Thoracic aorta (tissue), 2 donors: ENCODE results near the gene CXXC4. TPM values are rescaled to one million over a fixed set of nuclear protein-coding genes. Genes with fewer than 3 reads are reported as not detected.
A peak's percentile ranks its signal among the peaks of the same experiment; 100 is the strongest.

Experiments
- ATAC-seq: fragments of 150-250 bp; one replicate; pipeline ENCODE4 v1.8.0; 2017; ENCODE audit warnings: low read depth; ENCODE audit not compliant: insufficient number of reproducible peaks, low FRiP score
- DNase-seq: peaks from one replicate; pipeline ENCODE4 v3.0.0-alpha.2; 2020; ENCODE audit warnings: low spot score
- H3K27ac ChIP-seq, 2 donors: fragments of 200-600 bp; sonication (generic); 1 replicate in 1 of 2; 2 replicates in 1 of 2; pipeline ENCODE4 v1.5.1; 2016; ENCODE audit warnings: mild to moderate bottlenecking in 2 of 2, moderate library complexity in 2 of 2
- H3K27me3 ChIP-seq: fragments of 200-600 bp; sonication (generic); replicated peaks from 2 replicates; pipeline ENCODE4 v1.6.0; 2016; ENCODE audit warnings: mild to moderate bottlenecking; ENCODE audit not compliant: insufficient read depth
- H3K36me3 ChIP-seq: fragments of 200-600 bp; sonication (generic); one replicate; pipeline ENCODE4 v1.5.1; 2016
- H3K4me1 ChIP-seq, 2 donors: fragments of 200-600 bp; sonication (generic); 1 replicate in 1 of 2; 2 replicates in 1 of 2; pipeline versions ENCODE4 v1.5.1 to v1.6.0; 2016; ENCODE audit warnings: low read depth in 2 of 2, mild to moderate bottlenecking in 1 of 2; ENCODE audit not compliant: control insufficient read depth in 1 of 2
- H3K4me3 ChIP-seq: fragments of 200-600 bp; sonication (generic); 2 replicates; pipeline ENCODE4 v1.5.1; 2016; ENCODE audit warnings: mild to moderate bottlenecking
- H3K9me3 ChIP-seq: fragments of 200-600 bp; sonication (generic); 2 replicates; pipeline ENCODE4 v1.5.1; 2016
- total RNA-seq, 2 donors: library from RNA; depleted of rRNA; stranded (reverse); fragments of >200 nt; gene quantifications; one replicate each; pipeline versions ENCODE4 v1.1.0 to v1.2.3, GENCODE V29; 2016
- TF ChIP-seq, protein P1 (sequence below): fragments of 200-600 bp; sonication (generic); IDR thresholded peaks from one replicate; pipeline ENCODE4 v1.5.1; 2019; ENCODE audit warnings: antibody characterized with exemption

CXXC4 gene
- total RNA-seq, 2 donors from 2014 or later = 1.2 to 2.5 TPM

DNA sequence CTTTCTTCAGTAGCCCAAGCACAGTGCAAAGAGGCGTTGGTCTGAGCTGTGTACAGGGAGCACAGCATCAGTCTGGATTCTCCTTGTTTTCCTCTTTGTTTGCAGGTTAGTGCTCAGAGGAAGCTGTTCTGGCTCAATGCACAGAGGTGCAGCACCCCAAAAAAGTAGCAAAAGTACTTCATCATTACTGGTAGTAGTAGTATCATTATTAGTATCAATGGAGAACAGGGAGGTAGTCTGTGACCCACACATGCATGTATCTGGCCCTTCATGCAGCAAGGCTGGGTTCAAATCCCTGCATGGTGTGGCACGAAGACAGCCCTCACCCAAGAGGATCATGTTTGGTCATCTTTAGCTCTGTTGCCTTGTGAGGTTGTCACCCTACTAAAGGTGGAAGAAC lies 68.7 kb downstream of the CXXC4 start:
- TF ChIP-seq, protein P1, sequence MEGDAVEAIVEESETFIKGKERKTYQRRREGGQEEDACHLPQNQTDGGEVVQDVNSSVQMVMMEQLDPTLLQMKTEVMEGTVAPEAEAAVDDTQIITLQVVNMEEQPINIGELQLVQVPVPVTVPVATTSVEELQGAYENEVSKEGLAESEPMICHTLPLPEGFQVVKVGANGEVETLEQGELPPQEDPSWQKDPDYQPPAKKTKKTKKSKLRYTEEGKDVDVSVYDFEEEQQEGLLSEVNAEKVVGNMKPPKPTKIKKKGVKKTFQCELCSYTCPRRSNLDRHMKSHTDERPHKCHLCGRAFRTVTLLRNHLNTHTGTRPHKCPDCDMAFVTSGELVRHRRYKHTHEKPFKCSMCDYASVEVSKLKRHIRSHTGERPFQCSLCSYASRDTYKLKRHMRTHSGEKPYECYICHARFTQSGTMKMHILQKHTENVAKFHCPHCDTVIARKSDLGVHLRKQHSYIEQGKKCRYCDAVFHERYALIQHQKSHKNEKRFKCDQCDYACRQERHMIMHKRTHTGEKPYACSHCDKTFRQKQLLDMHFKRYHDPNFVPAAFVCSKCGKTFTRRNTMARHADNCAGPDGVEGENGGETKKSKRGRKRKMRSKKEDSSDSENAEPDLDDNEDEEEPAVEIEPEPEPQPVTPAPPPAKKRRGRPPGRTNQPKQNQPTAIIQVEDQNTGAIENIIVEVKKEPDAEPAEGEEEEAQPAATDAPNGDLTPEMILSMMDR = no peak
- Histone ChIP-seq H3K27ac (no peak overlapping the region), H3K4me3 (no peak overlapping the region), H3K9me3 (no peaks in the 10 kb centered on the region), H3K4me1 (no peaks in the 10 kb centered on the region), H3K27me3 (no peaks in the 10 kb centered on the region), H3K36me3 (no peaks in the 10 kb centered on the region)
- DNase-seq (no peak), ATAC-seq (no peak)

DNA sequence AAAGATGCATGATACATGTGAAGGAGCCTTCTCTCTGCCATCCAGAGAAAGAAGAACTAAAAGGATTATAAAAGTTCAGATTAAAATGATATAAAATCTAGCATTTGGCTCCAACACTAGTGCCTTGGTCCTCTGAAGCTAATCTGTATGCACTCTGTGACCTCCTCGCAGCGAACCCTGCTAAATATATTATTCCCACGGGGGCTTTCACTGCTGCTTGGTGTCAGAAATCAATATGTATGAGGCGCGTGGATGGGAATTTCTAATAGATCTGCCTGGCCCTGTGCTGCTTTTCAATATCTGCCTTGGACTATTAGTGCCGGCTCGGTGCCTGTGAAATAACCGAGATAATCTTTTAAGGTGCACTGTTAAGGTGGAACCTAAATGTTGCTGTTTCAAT lies 69.7 kb downstream of the CXXC4 start:
- no peak overlapping the region for H3K27ac ChIP-seq
- peak overlapping the region; percentile 64 for H3K4me3 ChIP-seq
- DNase-seq (no peak), ATAC-seq (no peak)
- no peaks in the 10 kb centered on the region for H3K9me3 ChIP-seq
- H3K4me1 ChIP-seq = no peaks in the 10 kb centered on the region
- H3K36me3 ChIP-seq = no peaks in the 10 kb centered on the region
- TF ChIP-seq, protein P1 = no peak
- no peaks in the 10 kb centered on the region for H3K27me3 ChIP-seq

DNA sequence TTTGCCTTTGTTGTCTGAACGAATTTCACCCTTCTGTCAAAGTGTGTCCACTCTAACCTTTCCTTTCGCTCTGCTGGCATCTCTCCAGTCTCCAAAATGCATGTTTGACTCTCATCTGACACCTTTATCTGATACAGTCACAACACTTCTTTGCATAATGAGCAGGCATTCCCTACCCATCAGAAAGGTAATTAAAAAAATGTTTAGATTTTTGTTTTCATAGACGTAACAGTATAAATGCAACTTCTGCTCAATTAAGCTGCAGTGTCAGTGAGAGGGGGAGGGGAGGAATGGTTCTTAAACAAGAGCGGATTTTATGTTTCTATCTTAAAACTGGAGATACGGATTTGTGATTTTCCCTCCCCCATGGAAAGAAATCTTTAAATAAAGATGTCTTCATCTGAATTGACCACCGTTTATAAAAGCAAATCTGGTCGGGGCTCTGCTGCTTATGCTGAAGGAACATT lies 70.2 kb downstream of the CXXC4 start:
- no peaks in the 10 kb centered on the region for H3K27me3 ChIP-seq
- no peaks in the 10 kb centered on the region for H3K36me3 ChIP-seq
- DNase-seq = no peak
- H3K9me3 ChIP-seq = no peaks in the 10 kb centered on the region
- no peak overlapping the region for H3K27ac ChIP-seq
- ATAC-seq = no peak
- H3K4me3 ChIP-seq = peak overlapping the region; percentile 64
- no peaks in the 10 kb centered on the region for H3K4me1 ChIP-seq
- TF ChIP-seq, protein P1 = no peak

DNA sequence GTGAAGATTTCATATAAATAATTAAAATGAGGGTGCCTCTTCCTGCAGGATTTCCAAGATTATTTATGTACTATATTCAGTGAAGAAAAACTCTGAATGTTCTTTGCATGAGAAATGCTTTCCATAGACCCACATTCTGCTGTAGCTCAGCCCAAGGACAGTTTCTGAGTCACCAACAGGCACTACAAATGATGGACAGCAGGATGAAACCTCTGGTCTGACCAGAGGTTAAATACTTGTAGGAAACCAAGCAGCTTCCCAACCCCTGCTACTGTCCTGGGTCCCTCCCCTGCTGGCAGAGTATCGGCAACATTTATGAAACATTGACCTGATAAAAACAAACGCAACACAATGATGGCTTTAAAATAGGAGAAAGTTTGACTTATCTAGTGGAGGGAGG lies 73.1 kb downstream of the CXXC4 start:
- no peak for DNase-seq
- Histone ChIP-seq H3K36me3 (no peaks in the 10 kb centered on the region), H3K4me1 (no peaks in the 10 kb centered on the region), H3K27me3 (no peaks in the 10 kb centered on the region), H3K27ac (no peak overlapping the region), H3K9me3 (no peaks in the 10 kb centered on the region), H3K4me3 (no peak overlapping the region)
- no peak for ATAC-seq
- TF ChIP-seq, protein P1 = no peak

DNA sequence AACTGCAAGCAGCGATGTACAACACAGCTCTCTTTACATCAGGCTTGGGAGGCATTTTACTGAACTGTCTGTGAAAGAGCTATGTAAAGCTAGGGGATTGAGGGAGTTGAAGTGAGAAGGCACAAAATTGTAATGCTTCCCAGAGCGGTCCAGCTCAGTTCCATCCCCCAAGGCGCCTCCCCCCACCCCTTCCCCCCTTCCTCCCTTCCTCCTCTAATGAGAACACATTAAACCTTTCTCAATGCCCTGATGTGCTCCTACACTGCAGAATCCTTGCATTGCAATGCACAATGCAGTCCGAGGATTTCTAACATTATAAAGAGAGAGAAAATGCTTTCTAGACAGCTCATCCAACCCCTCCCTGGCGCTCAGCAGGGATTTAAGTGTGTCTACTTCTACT lies 73.9 kb downstream of the CXXC4 start:
- H3K4me1 ChIP-seq = no peaks in the 10 kb centered on the region
- TF ChIP-seq, protein P1 = no peak
- H3K27me3 ChIP-seq = no peaks in the 10 kb centered on the region
- no peaks in the 10 kb centered on the region for H3K36me3 ChIP-seq
- H3K4me3 ChIP-seq = no peak overlapping the region
- no peak overlapping the region for H3K27ac ChIP-seq
- H3K9me3 ChIP-seq = no peaks in the 10 kb centered on the region
- ATAC-seq (no peak), DNase-seq (no peak)
